Measurements from ENCODE around the gene GCNT2.
"Not testable (repeated sequence)": the region's sequence is repeated elsewhere in the genome, so short reads cannot be mapped to it uniquely, and the experiment has no call there.

GCNT2 gene

GRCh38 chr6:10580570-10580969 lies 59.4 kb downstream of the GCNT2 start:
- no peak for DNase-seq (ENCODE audit: low read depth)

DNA sequence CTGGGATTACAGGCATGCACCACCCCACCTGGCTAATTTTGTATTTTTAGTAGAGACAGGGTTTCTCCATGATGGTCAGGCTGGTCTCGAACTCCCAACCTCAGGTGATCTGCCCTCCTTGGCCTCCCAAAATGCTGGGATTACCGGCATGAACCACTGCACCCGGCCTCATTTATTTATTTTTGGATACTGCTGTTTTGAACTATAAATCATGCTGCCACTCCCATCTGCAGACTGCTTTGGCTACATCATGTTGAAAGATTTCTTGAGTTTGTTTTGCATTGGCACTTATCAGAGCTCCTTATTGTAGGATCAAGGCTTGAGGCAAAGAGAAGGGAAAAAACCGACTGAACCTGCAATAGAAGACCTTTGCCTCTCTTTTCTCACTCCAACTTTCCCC lies 60.3 kb downstream of the GCNT2 start:
- DNase-seq (ENCODE audit: low read depth) = not testable (repeated sequence)

GRCh38 chr6:10582774-10583508 lies 61.8 kb downstream of the GCNT2 start:
- DNase-seq (ENCODE audit: low read depth) = no peak

GRCh38 chr6:10583509-10583901 lies 62.4 kb downstream of the GCNT2 start:
- no peak for DNase-seq (ENCODE audit: low read depth)

GRCh38 chr6:10584607-10585006 lies 63.5 kb downstream of the GCNT2 start:
- no peak for DNase-seq (ENCODE audit: low read depth)

GRCh38 chr6:10585209-10585845 lies 64.2 kb downstream of the GCNT2 start:
- DNase-seq (ENCODE audit: low read depth) = peak; percentile 12

DNA sequence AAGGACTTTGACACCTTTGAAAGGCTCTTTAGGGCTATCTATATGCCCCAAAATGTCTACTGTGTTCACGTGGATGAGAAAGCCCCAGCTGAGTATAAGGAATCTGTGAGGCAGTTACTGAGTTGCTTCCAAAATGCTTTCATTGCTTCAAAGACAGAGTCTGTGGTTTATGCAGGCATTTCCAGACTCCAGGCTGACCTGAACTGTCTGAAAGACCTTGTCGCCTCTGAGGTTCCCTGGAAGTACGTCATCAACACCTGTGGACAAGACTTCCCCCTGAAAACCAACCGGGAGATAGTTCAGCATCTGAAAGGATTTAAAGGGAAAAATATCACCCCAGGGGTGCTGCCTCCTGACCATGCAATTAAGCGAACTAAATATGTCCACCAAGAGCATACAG lies 65.2 kb downstream of the GCNT2 start:
- no peak for DNase-seq (ENCODE audit: low read depth)

- no peak for DNase-seq (ENCODE audit: low read depth)
Observed at GRCh38 chr6:10587656-10588406, 66.7 kb downstream of the GCNT2 start.

- DNase-seq (ENCODE audit: low read depth) = no peak
Observed at GRCh38 chr6:10588562-10589428, 67.6 kb downstream of the GCNT2 start.

DNA sequence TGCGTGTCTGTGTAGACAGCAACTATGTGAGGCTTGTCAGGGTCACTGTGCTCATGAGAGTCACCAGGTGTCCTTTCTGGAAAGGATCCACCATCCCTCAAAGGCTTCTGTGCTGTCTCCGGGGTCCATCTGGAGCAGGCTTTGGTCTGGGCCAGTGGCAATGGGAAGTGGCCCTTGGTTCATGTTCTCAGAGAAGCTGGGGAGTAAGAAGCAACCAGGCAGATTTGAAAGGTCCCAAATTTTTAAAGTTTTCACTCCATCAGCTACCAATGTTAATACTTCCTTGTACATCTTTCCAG lies 68.2 kb downstream of the GCNT2 start:
- no peak for DNase-seq (ENCODE audit: low read depth)

- no peak for DNase-seq (ENCODE audit: low read depth)
Observed at GRCh38 chr6:10589983-10590382, 68.8 kb downstream of the GCNT2 start.

DNA sequence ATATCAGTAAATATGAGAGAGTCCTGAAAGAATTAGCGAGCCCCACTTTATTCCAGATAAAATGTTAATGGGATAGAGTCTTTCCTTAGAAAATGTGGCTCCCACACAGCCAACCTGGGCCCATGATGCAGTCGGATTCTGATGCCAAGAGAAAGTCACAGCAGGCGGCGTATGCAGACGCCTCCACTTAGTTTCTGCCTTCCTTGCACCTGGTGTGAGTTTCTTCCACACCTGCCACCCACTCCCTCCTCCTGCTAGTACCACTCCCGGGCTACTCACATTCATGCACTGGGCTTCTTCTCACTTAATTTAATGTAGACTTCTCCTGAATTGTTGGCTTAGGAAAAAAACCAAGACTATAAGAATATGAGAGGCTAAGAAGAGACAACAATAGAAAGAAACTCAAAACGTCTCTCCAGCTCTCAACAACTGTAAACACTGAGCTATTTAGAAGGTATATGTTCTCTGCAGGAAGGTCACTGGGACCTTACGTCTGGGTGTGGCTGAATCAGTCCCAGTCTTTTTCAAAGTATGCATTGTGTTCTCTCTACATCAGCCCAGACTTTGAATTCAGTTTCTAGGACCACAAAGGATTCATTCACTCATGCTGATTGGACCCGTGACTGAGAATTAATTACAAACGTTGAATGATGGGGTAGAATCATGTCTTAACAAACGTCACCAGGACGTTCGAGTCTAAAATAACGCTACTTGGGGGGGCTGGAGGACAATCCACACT lies 70.4 kb downstream of the GCNT2 start:
- no peak for DNase-seq (ENCODE audit: low read depth)

DNA sequence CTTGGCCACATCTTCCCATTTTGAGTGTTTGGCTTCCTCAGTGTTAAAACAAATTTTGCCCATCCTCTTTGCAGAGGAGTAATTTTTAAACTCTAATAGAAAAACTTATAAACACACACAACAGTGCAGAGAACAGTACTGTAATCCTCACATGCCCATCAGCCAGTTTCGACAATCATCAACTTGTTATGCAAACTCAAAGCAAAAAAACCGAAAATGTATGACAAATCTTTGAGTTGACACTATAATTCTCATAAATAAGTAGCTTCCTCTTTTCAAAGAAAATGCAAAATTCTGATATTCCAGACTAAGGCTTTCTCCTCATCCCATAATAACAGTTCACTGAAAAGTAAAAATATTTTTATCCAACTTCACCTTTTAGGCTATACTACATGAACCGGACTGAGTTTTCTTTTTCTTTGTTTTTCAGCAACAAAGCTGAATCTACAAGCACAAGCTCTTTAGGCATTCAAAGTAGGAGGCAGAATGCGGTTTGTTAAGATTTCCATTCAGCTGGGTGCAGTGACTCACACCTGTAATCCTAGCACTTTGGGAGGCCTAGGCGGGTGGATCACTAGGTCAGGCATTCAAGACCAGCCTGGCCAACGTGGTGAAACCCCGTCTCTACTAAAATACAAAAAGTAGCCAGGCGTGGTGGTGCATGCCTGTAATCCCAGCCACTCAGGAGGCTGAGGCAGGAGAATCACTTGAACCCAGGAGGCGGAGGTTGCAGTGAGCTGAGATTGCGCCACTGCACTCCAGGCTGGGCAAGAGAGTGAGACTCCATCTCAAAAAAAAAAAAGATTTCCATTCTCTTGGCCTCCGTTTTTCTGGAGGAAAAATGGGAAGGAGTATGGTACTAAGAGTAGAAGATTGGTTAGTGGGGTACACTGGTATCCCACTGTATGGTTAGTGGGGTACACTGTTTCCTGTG lies 74.8 kb downstream of the GCNT2 start:
- no peak for DNase-seq (ENCODE audit: low read depth)

DNA sequence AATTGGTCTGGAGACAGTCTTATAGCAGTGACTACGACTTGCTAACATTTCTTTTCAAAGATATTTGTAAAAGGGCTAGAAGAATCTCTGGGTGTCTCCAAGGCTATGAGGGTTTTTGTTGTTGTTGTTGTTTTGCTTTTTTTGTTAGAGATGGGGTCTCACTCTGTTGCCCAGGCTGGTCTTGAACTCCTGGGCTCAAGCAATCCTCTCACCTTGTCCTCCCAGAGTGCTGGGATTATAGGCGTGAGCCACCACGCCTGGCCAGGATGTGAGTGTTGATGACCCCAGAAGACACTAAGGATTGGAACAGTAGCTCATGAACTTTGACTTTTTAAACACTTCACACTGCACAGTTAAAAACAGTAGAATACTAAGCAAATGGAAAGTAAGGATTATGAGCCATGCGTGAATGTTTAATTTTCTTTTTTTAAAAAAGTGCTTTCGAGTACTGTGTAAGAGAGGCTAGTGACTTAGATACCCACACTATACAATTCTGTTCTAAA lies 76.4 kb downstream of the GCNT2 start:
- DNase-seq (ENCODE audit: low read depth) = no peak

GRCh38 chr6:10598084-10598960 lies 77.2 kb downstream of the GCNT2 start:
- no peak for DNase-seq (ENCODE audit: low read depth)

- DNase-seq (ENCODE audit: low read depth) = no peak
Observed at GRCh38 chr6:10599046-10599445, 77.9 kb downstream of the GCNT2 start.

DNA sequence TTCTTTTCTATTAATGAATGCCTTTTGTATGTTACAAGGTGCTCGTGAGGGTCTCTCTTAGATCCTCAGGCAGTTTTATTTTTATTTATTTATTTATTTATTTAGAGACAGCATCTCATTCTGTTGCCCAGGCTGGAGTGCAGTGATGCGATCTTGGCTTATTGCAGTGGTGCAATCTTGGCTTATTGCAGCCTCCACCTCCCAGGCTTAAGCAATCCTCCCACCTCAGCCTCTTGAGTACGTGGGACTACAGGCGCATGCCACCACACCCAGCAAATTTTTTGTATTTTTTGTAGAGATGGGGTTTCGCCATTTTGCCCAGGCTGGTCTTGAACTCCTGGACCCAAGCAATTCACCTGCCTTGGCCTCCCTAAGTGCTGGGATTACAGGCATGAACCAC lies 79.5 kb downstream of the GCNT2 start:
- not testable (repeated sequence) for DNase-seq (ENCODE audit: low read depth)

DNA sequence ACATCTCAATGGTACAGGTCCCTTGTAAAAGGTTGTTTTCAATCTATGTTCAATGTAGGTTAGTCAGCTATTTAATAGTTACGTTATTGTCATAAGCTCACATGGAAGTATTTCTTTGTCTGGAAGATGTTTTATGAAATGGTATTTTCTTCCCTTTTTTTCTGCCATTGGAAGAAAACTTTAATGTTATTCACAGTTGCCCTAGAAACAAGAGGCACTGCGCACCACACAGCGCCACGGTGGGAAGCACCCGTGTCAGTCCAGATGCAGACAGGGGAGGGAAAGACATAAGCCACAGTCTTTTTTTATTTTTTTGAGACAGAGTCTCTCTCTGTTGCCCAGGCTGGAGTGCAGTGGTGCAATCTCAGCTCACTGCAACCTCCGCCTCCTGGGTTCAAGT lies 82.1 kb downstream of the GCNT2 start:
- no peak for DNase-seq (ENCODE audit: low read depth)

DNA sequence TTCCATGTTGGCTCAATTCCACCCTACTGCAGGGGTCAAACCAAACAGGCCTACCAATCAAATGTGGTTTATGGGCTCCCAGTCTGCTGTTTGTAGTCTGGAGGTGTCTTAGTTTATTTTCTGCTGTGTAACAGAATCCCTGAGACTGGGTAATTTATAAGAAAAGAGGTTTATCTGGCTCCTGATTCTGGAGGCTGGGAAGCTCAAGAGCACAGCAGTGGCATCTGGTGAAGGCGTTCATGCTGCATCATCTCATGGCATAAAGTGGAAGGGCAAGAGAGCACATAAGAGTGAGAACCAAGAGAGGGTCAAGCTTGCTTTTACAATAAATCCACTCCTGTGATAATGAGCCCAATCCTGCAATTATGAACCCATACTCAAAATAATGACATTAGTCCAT lies 87.9 kb downstream of the GCNT2 start:
- DNase-seq (ENCODE audit: low read depth) = no peak
